NCI-H82 (cell line): ENCODE results near the gene EFHC1.
A peak's percentile ranks its signal among the peaks of the same experiment; 100 is the strongest.
"Not testable (repeated sequence)": the region's sequence is repeated elsewhere in the genome, so short reads cannot be mapped to it uniquely, and the experiment has no call there.

Experiments used
- DNase-seq: peaks from one replicate; lab custom pipeline; 2025; lab: John Stamatoyannopoulos, UW

Gene EFHC1, protein sequence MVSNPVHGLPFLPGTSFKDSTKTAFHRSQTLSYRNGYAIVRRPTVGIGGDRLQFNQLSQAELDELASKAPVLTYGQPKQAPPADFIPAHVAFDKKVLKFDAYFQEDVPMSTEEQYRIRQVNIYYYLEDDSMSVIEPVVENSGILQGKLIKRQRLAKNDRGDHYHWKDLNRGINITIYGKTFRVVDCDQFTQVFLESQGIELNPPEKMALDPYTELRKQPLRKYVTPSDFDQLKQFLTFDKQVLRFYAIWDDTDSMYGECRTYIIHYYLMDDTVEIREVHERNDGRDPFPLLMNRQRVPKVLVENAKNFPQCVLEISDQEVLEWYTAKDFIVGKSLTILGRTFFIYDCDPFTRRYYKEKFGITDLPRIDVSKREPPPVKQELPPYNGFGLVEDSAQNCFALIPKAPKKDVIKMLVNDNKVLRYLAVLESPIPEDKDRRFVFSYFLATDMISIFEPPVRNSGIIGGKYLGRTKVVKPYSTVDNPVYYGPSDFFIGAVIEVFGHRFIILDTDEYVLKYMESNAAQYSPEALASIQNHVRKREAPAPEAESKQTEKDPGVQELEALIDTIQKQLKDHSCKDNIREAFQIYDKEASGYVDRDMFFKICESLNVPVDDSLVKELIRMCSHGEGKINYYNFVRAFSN

DNA sequence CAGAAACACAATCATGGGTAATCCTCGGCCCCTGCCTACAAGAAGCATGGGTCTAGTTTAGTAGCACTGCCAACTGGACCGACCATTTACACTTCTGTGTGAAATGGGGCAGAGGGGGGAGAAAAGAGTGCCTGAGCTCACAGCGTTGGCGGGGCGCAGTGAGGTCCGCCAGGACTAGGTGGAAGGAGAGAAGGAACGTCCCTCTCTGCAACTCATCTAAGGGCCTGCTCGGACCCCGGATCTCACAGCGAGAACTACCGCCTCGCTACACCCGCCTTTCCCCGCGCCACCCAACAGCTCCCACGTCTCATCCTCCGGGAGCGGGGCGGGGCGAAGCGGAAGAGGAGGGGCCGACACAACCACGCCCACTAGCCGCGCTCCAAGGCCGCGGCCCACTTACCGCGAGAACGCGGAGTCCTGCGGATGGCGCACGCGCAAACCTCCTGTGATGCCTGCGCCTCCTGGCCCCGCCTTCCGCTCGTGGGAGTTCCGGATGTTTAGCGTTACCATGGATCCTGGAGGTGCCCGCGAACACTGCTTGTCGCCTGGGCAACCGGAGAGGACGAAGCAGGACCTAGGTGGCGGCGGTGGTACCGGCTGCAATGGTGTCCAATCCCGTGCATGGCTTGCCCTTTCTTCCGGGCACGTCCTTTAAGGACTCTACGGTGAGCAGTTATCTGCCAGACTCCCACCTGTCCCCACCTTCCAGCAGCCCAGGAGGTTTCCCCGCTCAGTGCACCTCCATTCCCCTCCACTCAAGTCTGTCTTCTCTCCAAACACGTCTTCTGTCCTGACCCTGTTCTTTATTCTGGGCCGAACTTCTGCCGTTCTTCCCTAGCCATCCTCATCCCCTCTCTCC, at the start of gene EFHC1:
EFHC1 (plus strand) TSS at position 534 of the 859 bp plus-strand sequence; CDS start at position 603, 69 bp downstream.
- peak; percentile 99 for DNase-seq

DNA sequence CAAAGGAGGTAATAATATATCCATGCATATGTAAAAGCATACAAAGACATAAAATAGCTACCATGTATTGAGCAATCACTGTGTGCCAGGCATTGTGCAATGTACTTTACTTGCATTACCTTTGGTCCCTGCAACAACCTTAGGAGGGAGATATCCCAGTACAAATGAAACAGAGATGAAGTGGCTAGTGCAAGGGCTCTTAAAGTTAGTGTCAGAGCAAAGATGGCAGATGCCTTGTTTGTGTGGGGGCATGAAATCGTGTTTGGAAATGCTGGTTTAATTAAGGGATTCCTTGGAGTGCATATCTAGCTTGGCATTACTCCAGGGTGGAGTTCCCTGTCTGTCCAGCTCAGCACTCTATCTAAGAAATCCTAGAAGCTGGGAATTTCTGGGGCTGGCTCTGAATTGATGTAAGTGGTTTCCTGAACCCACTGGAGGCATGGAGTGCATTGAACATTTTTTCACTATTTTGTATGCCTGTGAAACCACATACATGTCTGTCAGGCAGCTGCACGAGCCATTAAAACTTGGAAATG, 48.4 kb upstream of the EFHC1 start:
- no peak for DNase-seq

DNA sequence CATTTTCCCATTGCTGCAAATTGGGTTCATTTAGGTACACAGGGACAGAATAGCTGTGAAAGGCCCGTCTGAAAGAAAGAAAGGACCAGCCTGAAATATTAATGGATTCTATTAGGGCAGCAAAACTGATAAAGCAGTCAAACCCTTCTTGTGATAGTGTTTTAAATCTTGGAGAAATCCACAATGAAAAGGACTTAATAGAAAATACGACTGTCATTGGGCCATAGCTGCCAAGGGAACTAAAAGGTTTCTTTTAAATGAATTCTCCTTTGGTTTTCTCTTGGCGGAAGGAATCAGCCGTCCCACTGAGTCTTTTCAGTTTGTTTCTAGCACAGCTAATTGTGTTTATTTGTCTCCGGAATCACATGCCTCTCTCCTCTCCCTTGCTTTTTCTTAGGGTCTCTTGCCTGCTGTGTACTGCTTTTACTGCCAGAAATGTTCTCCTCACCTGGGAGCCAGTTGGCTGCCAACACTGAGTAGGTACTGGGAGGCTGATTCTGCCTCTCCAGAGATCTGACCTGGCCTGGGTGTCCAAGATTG, 46.9 kb upstream of the EFHC1 start:
- no peak for DNase-seq

DNA sequence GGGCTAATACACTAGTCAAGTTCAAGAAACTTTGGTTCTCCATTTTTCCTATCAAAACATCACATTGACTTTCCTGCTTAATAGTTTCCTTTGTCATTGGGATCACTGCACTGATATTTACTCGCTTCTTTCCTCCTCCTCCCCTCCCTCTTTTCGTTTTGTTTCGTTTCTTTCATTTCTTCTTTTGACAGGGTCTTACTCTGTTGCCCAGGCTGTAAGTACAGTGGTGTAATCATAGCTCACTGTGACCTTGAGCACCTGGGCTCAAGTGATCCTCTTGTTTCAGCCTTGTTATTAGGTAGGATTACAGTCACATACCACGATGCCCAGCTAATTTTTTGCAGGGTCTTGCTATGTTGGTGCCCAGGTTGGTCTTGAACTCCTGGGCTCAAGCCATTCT, 45.9 kb upstream of the EFHC1 start:
- DNase-seq = no peak

DNA sequence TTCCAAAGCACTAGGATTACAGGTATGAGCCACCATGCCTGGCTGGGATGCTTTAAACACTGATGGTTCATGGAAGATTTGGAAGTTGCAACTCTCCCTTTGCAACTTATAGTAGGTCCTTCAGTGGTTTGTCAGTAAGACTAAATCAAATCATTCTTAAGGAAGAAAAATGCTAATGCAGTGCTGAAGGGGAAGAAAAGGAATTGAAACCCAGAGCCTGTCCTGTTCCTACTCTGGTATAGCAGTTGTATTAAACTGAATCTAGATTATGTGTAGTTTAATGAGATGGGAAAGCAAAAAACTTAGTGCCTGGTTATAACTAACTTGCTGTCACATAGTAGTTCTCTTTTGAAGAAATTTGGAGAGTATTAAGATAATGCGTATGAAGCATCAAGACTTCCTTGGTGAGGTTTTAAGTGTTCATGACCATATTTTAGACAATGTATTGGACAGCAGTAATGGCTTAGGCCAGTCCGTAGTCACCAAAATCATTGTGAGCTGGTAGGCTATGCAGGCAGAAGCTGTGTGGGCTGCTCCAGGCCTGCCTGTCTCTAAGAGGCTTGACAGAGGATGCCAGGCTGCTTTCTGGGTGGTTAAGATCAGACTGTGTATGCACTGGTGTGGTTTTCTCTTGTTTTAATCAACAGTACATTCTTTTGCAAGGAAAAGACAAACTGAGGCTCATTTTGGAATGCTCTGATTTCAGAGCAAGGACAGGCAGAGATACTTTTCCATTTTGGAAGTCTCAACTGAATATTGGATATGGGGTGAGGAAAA, 44.2 kb upstream of the EFHC1 start:
- DNase-seq = no peak

DNA sequence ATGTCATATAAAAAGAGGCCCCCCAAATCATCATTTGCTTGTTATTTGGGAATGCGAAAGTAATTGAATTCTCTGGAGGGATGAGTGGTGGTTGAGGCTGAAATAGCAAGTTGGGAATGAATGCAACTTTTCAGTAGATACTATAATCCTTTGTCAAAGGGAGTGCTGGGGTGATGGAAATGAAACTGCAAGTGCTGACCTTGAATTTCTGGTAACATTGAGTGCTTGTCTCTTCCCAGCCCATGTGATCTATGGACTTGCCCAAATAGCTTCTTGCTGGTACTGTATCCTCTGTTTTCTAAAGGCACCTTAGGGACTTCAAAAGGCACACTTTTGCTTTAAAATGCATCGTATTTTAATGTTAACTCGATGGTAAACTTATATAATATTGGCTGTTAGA, 43.4 kb upstream of the EFHC1 start:
- no peak for DNase-seq

DNA sequence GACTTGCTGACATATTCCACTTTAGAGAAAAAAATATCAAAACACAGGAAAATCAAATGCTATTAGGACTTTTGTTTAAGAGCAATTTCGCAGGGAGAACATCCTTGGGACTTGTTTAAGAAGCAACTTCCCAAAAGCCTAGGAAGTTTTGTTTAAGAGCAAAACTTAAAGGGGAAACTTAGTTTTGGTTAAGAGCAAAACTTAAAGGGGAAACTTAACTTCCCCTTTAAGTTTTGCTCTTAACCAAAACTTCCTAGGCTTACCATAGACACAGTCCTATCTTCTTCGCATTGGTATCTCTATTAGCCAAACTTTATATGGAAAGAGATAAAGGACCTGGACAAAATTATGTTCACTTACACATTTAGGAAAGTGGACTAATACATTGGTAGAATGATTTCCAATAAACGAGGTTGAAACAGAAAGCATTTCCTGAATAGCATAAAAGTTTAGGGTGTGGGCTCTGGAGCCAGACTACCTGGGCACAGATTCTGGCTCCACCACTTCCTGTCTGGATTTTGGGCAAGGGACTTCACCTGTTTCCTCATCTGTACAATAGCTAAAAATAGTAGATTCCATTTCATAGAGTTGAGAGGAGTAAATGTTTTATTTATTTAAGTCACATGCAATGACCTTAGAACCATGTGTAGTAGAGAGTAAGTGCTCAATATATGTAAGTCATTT, 42.5 kb upstream of the EFHC1 start:
- no peak for DNase-seq

DNA sequence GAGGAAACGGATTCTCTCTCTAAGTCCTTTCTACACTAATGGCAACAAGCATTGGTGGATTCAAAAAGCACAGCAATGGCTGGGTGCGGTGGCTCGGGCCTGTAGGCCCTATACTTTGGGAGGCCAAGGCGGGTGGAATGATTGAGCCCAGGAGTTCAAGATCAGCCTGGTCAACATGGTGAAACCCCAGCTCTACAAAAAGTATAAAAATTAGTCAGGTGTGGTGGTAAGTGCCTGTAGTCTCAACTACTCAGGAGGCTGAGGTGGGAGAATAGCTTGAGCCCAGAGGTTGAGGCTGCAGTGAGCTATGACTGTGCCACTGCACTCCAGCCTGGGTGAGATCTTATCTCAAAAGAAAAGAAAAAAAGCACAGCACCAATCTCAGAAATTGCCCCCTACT, 38.9 kb upstream of the EFHC1 start:
- no peak for DNase-seq

DNA sequence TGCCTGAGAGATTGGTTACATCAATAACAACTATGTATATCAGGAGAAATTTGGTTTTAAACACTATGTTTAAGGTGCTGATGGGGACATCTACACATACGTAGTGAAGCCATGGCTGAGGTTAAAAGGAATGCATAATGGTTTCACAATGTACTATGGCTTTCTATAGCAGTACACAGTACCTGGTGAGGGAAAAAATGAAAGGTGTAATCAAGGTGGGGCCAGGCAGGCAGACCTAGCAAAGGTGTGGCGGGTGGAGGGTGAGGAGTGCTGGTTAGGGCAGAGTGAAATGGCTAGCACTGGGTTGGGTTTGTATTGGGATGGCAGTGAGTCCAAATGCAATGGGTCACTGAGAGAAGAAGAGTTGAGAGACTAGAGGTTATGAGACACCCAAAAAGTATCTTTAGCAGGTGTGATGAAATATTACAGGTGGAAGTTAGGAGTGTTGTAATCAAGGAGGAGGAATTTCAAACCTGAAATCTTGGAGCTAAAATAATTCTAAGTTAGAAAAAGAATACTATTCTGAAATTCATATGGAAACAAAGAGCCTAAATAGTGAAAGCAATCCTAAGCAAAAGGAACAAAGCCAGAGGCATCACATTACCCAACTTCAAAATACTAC, 35.9 kb upstream of the EFHC1 start:
- DNase-seq = no peak

DNA sequence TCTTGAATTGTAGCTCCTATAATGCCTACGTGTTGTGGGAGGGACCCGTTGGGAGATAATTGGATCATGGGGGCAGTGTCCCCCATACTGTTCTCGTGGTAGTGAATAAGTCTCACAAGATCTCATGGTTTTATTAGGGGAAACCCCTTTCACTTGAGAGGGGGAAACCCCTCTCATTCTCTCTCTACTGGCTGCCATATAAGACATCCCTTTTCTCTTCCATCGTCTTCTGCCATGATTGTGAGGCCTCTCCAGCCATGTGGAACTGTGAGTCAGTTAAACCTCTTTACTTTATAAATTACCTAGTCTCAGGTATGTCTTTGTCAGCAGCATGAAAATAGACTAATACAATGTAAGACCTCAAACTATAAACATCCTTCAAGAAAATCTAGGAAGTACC, 35.1 kb upstream of the EFHC1 start:
- DNase-seq = no peak

DNA sequence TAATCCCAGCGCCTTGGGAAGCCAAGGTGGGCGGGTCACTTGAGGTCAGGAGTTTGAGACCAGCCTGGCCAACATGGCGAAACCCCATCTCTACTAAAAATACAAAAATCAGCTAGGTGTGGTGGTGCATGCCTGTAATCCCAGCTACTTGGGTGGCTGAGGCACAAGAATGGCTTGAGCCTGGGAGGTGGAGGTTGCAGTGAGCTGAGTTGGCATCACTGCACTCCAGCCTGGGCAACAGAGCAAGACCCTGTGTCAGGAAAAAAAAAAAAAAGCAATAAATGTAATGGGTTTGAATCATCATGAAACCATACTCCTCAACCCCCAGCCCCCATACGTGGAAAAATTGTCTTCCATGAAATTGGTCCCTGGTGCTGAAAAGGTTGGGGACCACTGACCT, 32.0 kb upstream of the EFHC1 start:
- DNase-seq = not testable (repeated sequence)

DNA sequence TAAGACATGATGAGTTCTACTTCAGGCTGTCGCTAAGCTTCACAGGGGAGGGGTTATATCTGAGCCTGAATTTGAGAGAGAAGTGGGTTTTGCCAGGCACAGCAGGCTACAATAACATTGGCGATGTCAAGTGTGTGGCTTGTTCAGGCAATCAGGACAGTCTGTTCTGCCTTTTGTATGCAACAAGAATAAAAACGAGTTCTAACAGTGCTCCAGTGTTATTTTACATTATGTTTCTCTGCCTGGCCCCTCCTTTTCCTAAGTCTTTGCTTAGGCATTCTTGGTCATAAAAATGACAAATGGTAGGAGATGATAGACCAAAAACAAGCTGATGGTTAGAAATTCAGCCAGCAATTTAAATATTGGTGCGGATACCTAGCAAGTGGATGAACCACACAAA, 31.4 kb upstream of the EFHC1 start:
- no peak for DNase-seq

DNA sequence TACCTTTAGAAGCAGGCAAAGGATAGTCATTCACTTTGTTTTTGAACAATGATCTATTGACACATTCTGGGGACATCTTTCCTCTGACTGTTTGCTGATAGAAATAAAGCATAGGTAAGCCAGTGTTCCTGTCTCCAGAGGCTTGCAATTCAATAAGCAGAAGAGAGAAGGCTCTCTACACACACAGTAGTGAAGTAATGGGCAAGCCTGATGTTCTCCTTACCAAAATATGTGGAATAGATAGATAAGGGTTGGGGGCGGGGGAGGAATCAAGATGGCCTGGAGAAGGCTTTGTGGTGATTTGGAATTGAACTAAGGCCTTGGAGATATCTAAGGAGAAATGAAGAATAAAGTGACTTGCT, 30.9 kb upstream of the EFHC1 start:
- DNase-seq = no peak

DNA sequence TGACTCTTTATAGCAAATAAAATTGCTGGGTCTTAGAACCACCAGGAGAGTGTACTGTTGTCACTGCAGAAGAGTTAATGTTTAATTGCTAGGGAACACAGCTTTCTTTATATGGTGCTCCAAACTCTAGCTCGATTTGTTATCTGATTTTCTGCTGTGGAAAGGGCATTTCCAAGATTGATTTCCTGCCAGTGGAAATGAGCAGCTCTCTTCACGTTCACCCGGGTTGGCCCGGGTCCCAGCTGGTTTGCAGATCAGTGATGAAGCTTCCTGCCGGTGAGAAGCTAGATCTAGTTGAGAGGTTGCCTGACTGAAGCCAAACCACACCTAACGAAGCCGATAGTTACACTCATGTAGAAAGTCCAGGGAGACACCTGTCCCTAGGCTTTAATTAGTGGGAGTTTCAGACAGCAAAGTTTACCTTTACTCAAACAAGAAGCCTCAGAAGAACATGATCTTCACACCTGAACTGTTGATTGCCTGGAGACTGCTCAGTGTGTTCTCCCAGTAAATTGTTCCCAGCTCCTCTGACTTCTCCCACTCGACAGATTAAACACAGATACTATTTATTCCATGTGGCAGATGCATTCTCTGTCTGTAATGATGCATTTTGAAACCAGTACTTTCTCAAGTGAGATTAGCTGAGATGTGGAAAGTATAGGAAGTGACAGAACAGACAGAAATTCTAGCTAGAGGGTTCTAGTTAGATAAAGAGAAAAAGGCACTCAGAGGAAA, 30.3 kb upstream of the EFHC1 start:
- DNase-seq = no peak

DNA sequence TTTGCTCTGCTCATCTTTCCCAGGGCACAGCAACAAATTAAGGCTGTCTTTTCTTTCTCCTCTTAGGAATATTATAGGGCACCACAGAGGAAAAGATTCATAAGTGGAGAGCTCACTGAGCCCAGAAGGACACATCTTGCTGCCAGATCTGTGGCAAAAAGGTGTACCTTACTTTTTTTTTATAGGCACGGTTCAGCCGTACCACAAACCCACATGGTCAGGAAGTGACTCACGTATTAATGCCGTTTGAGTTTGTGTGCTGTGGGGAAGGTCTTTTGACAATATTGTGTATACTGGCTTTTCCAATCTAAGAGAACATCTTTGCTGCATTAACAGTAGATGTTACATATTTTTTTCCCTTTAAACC, 29.8 kb upstream of the EFHC1 start:
- no peak for DNase-seq

DNA sequence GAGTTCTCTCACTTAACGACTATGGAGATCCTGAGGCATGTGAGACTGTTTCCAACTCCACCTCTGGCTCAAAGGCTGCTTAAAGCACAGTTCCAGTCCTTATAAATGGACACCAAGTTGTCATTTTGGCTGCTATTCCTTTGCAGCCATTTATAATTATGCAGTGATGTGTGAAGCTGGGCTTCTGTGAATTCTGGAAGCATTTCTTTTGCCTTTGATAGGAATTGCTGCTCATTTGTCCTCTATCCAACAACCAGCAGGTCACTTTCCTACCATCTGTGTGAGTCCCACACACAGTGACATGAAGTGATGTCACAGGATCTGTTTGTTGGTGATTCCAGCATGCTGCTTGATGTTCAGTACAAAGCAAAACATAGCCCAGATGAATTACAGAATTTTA, 28.5 kb upstream of the EFHC1 start:
- DNase-seq = no peak

DNA sequence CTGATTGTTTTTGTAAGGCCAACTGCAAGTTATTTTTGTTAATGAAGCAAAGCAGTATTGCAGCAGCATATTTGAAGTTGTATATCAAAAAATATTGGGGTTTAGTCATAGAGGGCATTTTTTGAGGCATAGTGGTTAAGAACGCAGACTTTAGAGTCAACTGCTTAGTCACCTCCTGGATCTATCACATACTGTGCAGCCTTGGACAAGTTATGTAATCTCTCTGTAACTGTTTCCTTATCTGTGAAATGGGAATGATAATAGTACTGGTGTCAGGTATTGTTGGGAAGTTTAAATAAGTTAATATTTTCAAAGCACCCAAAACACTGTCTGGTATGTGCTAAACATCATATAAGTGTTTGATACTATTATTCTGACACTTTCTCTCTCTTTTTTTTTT, 27.2 kb upstream of the EFHC1 start:
- DNase-seq = no peak

DNA sequence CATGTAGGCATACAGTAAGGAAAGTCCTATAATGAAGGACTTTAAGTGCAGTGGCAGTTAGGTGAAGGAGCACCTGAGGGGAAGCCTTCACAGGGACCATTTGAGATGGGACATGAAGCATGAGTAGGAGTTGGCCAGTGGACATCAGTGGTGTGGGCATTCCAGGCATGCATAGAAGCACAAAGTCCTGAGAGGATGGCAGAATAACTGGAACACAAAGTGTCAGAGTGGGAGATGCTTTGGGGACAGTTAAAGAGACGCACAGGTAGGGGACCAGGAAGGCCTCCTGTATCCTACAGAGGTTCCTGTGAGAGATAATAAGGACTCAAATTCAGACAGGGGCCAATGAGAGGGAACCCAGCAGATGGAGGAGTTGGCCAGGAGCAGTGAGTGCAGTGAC, 26.4 kb upstream of the EFHC1 start:
- DNase-seq = no peak

DNA sequence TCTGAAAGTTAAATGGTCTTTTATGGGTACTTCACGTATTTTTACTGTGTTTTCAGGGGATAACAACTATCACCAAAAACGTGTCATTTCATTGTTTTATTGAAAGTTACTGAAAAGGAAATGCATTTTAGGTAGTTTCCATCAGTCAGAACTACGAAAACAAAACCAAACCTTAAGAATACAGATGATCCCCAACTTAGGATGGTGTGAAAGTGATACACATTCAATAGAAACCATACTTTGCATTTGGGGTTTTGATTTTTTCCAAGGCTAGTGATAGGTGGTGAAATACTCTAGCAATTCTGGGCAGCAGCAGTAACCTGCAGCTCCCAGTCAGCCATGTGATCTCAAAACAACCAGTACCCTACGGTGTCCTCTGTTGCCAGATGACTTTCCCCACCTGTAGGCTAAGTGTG, 25.9 kb upstream of the EFHC1 start:
- DNase-seq = no peak

DNA sequence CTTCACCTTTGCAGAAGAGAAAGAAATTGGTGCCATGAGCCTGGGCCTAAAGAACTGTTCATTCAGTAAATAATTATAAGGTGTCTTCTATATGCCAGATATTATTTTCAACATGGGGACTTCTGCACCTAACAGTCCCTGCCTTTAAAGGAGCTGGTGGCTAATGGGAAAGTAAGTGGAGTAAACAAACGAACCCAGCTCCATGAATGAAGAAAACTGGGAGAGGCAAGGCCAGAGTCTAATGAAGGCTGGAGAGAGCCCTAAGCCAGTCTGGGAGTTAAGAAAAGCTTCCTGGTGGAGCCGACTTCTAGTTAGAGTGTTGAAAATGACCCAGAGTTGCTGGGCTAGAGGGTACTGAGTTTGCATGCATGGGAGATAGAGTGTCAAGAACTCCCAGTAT, 24.2 kb upstream of the EFHC1 start:
- no peak for DNase-seq
